SHP77 (cell line): Measurements from ENCODE around the gene SLC5A10.
"Not testable (repeated sequence)": the region's sequence is repeated elsewhere in the genome, so short reads cannot be mapped to it uniquely, and the experiment has no call there.

Source experiments
- DNase-seq, 2 experiments: peaks; one replicate each; lab custom pipeline; 2025; lab: John Stamatoyannopoulos, UW

SLC5A10 gene

DNA sequence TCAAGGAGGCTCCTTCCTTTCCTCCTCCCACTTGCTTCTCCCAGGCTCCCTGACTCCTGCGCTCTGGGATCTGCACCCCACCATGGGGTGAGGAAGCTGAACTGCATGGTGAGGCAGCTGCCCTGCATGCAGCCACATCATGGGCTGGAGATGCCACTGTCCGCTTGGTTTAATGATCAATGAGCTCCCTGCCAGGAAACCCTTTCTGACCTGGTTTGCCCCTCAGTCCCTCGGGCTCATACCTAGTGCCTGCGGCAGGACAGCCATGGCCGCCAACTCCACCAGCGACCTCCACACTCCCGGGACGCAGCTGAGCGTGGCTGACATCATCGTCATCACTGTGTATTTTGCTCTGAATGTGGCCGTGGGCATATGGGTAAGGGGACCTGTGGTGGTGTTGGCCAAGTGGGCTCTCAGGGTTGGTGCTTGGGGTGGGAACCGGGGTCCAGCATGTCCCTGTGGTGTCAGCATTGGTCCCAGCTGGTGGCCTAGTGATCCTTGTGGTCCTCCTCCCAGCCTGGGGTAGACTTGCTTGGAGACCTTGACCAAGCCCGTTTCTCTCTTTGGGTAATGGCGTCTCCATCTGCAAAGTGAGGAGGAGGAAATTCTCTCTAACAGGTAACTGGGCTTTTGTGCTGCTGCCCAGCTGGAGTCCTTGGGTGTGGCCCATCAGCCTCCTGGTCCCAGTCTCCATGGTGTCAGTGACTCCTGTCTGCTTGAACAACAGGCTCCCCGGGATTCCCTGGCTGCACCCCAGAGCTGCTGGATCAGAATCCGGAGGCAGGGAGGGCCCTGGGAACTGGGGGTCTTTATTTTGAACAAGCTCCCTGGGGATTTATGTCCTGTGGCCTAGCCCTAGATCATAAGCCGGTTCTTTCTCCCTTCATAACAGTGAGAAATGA is at the start of gene SLC5A10:
SLC5A10 (plus strand) TSS at position 225 of the 902 bp plus-strand sequence; CDS start at position 266, 41 bp downstream.
- DNase-seq = peak in 1 of 2 experiments; percentile 10

DNA sequence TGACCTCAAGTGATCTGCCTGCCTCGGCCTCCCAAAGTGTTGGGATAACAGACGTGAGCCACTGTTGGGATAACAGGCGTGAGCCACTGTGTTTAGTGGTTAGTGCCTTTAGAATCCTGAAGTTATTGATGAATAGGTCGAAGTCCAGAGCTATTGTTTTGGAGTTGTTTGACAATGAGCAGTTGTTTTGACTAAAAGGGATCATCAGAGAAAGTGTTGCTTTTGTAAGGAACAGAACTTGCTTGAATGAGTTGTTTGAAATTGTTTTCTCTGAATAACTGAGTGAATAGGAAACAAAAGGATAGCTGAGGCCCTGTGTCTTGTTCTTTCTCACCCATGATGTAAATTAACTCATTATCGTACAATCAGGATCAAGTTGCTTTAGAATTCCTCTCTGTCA is 47.5 kb upstream of the SLC5A10 start:
- DNase-seq = no peak

DNA sequence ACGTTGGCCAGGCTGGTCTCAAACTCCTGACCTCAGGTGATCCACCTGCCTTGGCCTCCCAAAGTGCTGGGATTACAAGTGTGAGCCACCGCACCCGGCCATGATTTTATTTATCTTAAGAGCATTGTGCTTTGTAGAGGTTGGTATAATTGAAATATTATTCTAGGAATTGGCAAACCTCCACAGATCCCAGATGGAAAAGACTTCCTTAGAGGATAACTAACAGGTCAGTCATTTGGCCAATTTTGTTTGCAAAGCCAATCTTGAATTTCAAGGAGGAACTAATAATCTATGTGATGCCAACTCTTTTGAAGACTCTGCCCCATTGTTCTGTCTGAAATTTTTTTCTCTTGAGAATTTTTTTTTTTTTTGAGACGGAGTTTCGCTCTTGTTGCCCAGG is 46.7 kb upstream of the SLC5A10 start:
- no peak for DNase-seq

DNA sequence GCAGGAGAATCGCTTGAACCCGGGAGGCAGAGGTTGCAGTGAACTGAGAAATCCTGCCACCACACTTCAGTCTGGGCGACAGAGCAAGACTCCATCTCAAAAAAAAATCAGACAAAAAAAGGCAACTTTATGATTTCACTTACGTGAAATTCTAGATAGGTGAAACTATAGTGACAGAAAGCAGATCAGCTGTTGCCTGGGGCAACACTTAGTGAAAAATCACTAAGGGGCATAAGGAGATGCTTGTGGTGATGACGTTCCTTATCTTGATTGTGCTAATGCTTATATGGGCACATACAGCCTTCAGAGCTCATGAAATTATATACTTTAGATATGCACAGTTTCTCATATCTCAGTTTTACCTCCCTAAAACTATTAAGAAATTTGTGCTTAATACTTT is 41.6 kb upstream of the SLC5A10 start:
- DNase-seq = no peak

DNA sequence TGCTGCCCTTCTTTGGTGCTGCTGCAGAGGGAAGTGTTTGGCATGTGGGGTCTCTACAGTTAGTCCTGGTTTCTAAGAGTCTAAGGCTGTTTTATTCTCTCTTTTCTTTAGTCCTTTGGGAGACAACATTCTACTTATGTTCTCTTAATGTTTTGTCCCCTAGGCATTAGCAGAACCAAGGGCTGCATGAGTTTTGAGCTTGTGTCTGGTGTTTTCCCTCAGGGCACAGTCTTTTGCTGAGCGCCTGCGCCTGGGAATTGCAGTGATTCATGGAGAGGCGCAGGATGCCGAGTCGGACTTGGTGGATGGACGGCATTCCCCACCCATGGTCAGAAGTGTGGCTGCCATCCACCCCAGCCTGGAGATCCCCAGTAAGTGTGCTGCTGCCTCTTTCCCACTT is 41.1 kb upstream of the SLC5A10 start:
- no peak for DNase-seq

DNA sequence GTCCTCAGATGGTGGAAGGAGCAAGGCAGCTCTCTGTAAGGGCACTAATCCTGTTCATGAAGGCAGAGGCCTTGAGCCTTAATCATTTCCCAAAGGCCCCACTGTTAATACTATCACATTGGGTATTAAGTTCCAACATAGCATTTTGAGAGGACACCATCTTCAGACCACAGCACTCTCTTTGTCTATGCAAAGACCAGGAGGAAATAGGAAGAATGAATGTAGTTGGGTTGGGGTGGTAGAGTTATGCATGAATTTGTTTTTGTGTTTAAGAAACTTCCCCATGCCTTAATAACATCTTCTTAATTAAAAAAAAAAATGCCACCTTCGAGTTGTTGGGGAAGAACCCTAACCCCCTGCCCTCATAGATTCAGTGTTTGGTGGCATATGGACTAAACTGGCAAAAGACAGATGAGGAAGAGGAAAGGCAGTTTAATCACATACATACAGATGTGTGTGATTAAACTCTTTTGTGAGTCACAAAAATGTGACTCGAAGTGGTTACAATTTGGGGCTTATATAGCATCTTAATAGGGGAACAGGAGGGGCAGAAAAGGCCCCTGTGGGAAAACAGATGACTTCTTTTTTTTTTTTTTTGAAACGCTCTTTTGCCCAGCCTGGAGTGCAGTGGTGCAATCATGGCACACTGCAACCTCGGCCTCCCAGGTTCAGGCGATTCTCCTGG is 35.0 kb upstream of the SLC5A10 start:
- DNase-seq = no peak

DNA sequence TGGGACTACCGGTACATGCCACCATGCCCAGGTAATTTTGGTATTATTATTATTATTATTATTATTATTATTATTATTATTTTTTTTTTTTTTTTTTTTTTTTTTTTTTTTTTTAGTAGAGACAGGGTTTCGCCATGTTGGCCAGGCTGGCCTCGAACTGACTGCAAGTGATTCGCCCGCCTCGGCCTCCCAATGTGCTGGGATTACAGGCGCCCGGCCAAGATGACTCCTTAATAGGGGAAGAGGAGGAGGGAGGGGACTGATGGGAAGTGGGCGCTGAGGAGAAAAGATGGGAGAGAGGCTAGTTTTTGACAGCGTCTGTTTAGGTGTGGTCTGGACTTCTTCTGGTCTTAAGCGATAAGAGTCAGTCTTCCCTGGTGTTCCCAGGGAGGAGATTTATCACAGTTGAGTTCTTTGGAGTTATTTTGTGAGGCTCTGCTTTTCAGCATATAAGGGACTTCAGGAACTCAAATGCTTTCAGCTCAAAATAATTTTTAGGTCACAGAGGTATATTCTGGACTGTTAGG is 34.4 kb upstream of the SLC5A10 start:
- no peak for DNase-seq

DNA sequence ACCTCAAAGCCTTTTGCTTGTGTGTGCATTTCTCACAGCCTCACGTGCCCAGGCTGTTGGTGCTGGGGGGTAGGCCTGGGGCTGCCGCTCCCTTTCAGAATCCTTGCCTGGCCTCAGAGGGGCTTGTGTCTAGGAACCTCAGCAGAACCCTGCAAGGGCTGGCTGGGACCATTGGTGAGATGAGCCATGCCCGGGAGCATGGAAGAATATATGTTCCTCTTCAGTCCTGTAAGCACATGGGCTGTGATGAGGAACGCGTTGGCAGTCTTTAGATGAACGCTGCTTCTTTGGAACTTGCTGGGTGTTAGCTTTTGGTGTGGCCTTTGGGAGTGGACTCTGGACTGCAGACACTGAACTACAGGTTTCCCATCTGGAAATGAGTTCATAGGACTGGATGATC is 32.0 kb upstream of the SLC5A10 start:
- no peak for DNase-seq

DNA sequence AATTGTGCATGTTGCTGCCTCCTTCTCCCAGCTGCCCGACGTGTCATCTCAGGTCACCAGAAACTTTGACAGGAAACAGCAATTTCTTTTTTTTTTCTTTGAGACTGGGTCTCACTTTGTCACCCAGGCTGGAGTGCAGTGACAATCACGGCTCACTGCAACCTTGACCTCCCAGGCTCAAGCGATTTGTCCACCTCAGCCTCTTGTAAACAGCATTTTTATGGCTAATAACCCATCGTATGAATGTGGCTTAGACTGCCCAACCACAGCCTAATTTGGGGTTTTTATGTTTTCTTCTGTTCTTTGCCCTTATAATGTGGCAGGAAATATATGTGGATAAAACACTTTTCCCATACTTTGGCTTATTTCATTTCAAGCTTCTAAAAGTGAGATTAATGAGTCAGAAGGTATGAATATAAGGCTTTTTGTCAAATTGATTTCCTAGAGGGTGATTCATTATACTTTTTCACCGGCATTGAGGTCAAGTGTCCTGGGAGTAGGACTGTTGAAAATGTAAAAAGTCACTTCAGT is 31.0 kb upstream of the SLC5A10 start:
- no peak for DNase-seq

DNA sequence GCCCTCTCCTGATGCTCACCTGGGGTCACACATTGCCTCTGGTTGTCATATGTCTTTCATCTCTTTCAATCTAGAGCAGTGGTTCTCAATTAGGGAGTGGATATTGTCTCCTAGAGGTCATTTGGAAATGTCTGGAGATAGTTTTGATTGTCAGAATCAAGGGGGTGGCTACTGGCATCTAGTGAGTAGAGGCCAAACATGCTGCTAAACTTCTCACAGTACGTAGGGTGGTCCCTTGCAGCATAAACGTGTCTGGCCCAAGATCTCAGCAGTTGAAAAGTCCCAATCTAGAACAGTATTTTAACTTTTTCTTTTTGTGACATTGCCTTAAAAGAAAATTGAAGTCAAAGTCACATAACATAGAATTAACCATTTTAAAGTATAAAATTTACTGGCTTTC is 30.5 kb upstream of the SLC5A10 start:
- DNase-seq = no peak

DNA sequence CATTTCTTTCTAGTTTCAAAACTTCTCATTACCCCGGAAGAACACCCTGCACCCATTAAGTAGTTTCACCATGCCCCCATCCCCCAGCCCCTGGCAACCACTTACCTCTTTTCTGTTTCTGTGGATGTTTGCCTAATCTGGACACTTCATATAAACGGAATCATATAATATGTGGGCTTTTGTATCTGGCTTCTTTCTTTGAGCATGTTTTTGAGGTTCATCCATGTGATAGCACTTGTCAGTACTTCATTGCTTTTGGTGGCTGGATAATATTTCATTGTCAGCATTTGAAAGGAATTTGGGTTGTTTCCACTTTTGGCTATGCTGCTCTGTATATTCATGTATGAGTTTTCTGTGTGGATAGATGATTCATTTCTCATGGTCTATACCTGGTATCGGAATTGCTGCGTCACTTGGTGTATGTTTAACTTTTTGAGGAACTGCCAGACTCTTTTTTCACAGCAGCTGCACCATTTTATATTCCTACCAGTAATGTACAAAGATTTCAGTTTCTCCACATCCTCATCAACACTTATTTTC is 30.0 kb upstream of the SLC5A10 start:
- DNase-seq = no peak

DNA sequence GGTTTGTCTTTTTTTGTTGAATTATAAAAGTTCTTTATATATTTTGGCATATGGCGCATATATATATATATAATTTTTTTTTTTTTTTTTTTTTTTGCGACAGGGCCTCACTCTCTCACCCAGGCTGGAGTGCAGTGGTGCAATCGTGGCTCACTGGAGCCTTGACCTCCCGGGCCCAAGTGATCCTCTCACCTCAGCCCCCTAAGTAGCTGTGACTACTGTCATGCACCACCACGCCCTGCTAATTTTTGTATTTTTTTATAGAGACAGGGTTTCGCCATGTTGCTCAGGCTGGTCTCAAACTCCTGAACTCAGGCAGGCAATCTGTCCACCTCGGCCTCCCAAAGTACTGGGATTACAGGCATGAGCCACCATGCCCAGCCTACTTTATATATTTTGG is 29.4 kb upstream of the SLC5A10 start:
- not testable (repeated sequence) for DNase-seq

DNA sequence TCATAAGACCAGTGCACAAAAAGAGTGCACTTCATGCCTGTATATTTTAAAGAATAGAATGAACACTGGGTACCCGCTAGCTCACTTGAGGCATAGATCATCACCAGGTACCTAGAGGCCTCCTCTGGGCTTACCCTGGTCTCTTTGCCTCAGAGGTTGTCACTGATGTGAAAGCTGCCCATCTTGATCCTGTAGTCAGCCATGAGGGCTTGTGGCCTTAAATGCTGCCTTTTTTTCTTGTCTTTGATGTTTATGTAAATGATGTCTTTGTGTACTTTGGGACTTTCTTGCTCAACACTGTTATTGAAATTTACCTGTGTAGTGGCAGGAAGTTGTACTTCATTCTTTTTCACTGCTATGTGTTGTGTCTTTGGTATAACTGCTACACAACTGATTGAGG is 26.8 kb upstream of the SLC5A10 start:
- no peak for DNase-seq

DNA sequence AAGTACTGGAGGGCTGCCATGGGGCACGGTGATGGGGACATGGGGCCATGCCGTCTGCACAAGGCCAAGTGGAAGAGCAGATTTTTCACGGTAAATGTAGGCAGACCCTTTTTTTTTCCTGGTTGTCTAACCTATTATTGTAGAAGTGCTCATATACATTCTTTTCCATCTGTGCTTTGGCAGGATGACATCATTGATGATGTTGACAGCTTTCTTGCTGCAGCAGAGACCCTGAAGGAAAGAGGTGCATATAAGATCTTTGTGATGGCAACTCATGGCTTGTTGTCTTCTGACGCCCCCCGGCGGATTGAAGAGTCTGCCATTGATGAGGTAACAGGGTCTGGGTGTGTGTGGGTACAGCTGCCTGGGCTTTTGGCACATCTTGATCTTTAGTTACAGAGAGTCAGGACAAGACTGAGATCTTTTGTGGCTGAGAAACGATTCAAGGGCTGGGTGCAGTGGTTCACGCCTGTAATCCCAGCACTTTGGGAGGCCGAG is 23.3 kb upstream of the SLC5A10 start:
- no peak for DNase-seq

DNA sequence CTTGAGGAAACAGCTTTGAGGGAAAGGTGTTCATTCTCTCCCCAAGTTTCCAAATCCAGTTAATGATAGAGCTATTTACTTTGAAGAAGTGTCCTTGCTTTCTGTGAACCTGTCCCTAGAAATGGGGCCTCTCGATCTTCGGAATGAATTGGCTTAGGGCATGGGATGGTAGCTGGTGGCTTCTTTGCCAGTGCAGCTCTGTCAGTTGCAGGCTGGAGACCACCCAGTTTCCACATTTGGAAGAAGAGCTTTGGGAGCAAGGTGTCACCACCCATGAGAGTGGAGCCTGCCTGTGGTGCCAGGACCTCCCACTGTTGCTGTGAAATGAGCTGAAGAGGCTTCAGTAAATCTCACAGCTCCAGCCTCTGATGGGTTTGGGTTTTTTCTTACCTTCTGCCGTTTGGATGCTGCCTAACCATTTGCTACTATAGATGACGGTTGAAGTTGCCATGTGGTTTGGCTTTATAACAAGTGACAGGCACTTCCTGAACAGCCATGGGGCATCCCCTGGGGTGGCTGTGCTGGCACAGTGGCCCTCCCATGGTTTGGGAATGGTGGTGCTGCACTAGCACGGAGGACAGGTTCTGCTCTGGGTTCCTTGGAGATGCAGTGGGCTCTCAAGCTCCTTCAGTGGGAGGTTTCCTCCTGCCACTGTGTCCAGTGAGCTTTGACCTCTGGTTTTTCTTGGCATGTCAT is 19.5 kb upstream of the SLC5A10 start:
- DNase-seq = no peak

DNA sequence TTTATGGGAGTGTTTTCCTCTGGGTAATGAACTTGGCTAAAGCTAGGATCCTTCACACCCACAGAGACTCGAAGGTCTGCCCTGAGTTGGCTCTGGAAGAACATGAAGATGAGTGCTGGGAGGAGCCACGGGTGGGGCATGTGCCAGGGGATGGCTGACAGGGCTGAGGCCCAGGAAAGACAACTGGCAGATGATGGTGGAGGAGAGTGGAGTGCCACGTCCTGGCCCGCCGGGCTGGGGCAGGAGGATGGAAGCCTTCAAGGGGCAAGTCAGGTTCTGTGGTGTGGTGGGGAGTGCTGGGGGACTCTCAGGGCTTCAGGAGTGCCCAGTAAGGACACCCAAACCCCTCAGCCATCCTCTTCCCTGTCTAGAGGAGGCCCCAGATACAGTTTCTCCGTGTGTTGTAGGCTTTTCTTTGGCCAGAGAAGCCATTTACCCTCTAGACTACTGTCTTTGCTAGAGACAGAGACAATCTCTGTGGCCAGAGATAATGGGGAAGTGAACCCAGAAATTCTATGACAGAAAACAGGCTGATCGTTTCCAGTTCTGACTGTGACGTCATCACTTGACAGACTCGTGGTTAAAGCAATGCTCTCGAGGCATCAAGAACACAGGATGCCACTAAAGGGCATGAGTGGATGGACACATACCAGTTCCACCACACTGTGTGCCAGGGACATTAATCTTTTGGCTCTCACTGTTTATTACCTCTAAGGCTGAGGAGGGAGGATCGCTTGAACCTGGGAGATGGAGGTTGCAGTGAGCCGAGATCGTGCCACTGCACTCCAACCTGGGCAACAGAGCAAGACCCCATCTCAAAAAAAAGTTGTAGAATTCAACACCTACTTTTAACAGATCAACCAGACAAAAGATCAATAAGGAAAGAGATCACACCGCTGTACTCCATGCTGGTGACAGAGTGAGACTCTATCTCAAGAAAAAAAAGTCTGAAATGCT is 18.6 kb upstream of the SLC5A10 start:
- DNase-seq = no peak

DNA sequence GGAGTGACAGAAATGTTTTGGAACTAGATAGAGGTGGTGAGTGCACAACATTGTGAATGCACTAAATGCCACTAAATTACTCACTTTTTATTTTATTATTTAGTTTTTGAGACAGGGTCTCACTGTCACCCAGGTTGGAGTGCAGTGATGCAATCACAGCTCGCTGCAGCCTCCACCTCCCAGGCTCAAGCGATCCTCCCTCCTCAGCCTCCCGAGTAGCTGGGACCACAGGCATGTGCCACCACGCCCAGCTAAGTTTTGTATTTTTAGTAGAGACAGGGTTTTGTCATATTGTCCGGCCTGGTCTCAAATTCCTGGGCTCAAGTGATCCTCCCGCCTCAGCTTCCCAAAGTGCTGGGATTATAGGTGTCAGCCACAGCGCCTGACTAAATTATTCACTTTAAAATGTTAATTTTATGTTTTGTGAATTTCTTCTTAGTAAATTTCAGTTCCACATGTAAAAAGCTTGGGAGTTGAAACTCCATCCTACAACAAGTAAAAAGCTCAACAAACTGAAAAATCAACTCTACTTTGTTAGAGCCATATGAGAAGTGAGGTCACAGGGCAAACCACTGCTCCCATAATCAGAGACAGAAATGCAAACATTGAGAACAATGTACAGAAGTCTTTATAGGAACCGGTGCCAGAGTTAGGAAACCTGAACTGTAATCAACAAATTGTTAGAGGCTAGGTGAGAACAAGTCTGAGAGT is 13.8 kb upstream of the SLC5A10 start:
- no peak for DNase-seq

DNA sequence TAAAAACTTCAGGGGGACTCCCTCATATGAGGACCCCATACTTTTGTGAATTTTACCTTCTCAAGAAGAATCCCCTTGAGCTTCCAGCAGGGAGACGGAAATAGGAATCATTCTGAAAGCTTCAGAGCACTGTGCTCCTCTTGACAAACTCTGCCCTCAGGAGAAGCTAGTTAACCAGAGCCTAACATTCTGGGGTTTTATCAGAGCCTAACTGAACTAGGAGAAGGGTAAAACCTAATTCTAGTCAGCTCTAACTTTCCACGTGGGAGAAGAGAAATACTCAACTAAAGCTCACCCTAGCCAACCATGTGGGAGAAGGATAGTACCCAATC is 13.3 kb upstream of the SLC5A10 start:
- DNase-seq = no peak

DNA sequence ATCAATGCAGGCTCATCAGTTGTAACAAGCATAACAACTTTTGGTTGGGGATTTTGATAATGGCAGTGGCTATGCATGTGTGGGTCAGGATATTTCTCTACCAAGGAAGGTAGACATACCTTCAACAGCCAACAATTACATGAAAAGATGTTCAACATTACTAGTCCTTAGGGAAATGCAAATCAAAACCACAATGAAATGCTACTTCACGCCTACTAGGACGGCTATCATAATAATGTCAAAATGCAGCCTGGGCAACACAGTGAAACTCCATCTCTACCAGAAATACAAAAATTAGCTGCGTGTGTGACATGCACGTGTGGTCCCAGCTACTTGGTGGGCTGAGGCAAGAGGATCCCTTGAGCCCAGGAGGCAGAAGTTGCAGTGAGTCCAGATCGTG is 7.3 kb upstream of the SLC5A10 start:
- no peak for DNase-seq

DNA sequence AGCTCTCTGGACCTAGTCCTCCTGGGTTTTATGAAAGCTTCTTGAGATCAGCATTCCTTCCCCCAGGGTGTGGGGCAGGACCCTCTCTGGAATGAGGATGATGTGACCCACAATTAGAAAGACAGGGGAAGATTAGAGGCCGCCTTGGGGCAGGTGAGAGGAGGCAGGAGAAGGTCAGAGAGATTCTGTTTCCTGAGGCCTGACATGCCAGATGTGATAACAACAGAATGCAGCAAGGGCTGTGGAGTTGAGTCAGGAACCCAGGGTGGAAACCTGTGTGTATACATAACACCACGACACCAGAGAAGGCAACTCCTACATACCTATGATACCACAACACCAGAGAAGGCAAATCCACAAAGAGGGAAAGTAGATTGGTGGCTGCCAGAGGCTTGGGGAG is 5.4 kb upstream of the SLC5A10 start:
- DNase-seq = no peak
